NCI-H128 (cell line): Measurements from ENCODE around the gene NT5M.
"Not testable (repeated sequence)": the region's sequence is repeated elsewhere in the genome, so short reads cannot be mapped to it uniquely, and the experiment has no call there.

Experiments used
- DNase-seq: peaks from one replicate; lab custom pipeline; 2025; ENCODE audit not compliant: unreplicated experiment; lab: John Stamatoyannopoulos, UW

NT5M gene

DNA sequence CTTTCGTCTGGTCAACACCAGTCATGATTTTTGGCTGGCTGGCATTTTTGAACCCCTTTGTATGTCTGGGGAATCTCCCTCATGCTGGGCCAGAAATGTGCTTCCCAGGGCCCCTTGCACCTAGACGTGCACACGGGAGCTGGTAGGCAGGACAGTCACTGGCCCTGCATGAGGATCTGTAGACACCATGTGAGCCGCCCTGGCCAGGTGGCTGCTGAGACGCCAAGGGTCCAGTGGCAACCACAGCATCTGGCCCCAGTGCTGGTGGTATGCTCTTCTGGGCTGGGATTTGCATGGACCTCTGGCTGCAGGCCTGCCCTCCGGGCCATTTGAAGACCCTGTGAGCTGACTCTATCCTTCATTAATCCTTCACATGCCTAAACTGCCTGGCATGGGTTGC is 67.5 kb downstream of the NT5M start:
- DNase-seq = no peak

- no peak for DNase-seq
Observed at GRCh38 chr17:17372856-17373520, 69.8 kb downstream of the NT5M start.

DNA sequence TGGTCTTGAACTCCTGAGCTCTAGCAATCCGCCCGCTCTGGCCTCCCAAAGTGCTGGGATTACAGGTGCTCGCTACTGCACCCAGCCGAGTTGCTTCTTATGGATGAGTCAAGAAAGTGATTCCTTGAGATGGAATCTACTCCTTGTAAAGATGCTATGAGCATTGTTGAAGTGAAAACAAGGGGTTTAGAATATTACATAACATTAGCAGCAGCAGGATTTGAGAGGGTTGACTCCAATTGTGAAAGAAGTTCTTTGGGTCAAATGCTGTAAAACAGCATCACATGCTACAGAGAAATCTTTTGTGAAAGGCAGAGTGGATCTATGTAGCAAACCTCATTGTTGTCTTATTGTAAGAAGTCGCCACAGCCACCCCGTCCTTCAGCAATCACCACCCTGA is 72.7 kb downstream of the NT5M start:
- DNase-seq = no peak

GRCh38 chr17:17376362-17376761 is 73.2 kb downstream of the NT5M start:
- no peak for DNase-seq

DNA sequence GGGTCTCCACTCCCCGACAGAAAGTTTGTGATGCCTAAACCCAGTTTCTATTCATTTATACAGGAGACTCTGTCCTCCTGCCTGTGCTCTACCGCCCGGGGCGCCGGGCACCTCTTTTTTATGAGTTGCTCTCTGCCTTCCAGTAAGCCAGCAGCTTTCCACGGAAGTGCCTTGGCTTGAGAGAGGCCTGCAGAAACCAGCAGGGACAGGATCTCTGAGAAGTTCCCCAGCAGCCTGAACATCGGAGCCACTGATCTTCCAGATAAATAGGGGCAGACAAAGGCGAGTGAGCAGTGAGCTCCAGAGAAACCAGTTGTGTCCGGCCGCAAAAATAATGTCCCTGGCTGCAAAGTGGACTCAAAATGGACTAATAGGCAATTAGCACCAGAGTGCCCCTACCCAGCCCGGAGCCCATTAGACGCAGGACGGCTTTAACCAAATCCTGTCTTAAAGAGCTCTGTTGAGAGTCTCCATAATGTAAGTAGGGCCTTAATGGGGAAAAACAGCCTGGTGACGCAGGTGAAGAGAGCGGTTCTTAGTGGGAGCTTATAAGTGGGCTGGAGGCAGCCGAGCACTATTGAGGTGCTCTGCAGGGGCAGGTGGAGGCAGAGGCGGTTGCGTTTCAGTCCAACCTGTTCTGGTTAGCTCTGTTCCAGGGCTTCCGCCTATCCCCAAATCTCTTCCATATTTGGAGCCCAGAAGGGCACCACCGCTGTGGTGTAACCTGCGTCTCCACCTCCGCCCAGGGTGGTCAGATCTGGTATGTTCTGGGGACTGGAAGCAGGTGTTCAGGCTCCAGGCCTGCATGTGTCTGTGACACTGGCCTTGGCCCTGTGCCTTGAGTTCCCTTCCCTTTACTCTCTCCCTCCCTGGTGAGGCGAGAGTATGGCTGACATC is 74.1 kb downstream of the NT5M start:
- DNase-seq = no peak

DNA sequence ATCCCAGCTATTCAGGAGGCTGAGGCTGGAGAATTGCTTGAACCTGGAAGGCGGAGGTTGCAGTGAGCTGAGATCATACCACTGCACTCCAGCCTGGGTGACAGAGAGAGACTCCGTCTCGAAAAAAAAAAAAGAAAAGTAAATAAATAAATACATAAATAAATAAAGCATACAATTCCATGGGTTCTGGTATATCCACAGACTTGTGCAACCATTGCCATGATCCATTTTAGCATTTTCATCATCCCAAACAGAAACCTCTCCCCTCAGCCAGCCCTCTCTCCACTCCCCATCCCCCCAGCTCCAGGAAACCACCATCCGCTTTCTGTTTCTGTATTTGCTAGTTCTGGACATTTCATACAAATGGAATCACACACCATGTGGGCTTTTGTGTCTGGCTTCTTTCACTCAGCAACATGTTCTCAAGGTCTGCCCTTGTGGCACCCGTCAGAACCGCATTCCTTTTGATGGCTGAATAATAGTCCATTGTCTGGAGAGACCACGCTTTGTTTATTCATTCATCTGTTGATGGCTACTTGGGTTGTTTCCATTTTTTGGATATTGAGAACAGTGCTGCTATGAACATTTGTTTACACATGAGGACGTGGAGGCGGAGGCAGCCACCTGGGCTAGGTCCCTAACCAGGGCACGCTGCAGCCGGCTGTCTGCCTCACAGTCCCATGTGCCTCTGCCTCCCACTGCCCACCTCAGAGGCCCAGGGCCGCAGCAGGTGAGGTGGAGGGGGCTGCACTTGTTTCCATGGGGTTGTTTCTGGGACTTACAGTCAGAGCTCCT is 76.2 kb downstream of the NT5M start:
- DNase-seq = no peak

GRCh38 chr17:17380145-17380925 is 77.2 kb downstream of the NT5M start:
- DNase-seq = no peak

DNA sequence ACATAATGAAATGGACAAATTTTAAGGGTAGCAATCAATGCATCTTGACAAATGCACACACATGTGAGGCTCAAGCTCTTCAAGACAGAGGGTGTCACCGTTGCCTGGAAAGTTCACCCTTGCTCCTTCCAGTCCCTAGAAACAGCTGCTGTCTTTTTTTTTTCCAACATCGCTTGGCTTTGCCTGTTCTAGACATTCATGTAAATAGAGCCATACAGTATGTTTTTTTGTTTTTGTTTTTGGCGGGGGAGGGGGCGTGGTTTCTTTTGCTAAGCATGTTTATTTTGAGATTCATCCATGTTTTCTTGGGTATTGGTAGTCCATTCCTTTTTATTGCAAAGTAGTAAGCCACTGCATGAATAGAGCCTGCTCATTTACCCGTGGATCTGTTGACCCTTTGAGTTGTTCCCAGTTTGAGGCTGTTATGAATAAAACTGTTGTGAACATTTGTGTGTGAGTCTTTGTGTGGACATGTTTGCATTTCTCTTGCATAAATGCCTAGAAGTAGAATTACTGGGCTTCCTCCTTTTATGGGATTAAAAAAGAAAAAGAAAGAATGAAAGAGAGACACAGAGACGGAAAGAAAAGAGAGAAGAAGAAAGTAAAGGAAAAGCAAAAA is 78.4 kb downstream of the NT5M start:
- DNase-seq = no peak

- no peak for DNase-seq
Observed at GRCh38 chr17:17382065-17382459, 78.9 kb downstream of the NT5M start.

DNA sequence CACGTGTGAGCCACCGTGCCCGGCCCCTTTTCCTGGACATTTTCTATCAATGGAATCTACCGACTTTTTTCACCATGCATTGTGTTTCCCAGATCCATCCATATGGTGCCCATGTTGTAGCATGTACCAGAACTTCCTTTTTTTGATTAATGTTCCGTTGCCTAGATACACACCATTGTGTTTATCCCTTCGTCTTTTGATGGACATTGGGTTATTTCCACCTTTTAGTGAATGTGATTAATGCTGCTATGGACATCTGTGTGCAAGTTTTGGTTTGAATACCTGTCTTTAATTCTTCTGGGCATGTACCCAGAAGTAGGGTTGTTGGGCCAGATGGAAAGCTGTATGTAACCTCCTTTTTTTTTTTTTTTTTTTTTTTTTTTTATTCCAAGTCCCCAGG is 79.8 kb downstream of the NT5M start:
- no peak for DNase-seq

GRCh38 chr17:17383431-17384290 is 80.5 kb downstream of the NT5M start:
- not testable (repeated sequence) for DNase-seq

DNA sequence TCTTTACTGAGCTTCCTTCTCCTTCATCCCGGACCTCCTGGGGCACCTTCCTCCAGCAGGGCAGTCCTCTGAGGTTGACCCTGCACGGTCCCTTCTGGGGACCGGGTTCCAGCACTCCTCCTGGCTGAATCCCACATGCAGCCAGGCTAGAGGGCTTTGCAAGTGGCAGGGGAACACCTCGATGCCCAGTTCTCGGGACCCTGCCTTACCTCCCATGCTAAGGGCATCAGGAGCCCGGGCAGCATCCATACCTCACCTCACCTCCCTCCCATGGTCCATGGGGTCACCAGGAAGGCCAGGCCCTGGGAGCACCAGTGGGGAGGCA is 81.1 kb downstream of the NT5M start:
- DNase-seq = no peak

- no peak for DNase-seq
Observed at GRCh38 chr17:17384961-17385360, 81.8 kb downstream of the NT5M start.

GRCh38 chr17:17385491-17385890 is 82.3 kb downstream of the NT5M start:
- DNase-seq = no peak

- DNase-seq = no peak
Observed at GRCh38 chr17:17386094-17386800, 83.1 kb downstream of the NT5M start.

DNA sequence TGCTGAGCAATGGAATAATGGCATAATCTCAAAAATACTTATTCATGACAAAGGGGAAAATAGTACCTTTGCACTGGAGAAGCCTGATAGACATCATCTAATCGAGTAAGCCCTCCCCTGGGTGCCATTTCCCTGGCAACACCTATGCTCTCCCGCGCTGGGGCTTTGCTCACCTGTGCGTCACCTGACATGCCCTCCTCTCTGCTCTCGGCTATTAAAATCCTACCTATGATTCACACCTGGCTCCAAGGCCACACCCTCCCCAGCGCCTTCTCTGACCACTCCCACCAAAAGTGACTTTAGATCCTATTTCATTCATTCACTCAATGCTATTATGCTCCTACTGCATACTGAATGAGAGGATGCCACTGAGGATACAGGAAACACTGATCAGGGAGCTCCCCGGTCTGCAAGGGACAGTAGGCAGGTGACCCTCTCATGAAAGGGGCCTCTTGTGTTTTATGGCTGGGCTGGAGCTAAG is 83.9 kb downstream of the NT5M start:
- DNase-seq = no peak

GRCh38 chr17:17387498-17388362 is 84.6 kb downstream of the NT5M start:
- DNase-seq = no peak
